ENCODE measurements around the gene PPP1R13L. TPM values are rescaled to one million over a fixed set of nuclear protein-coding genes. Genes with fewer than 3 reads are reported as not detected.
A peak's percentile ranks its signal among the peaks of the same experiment; 100 is the strongest.

Gene PPP1R13L
- total and polyA plus RNA-seq, 4 donors = 14.0 to 37.3 (median 33.0) TPM

DNA sequence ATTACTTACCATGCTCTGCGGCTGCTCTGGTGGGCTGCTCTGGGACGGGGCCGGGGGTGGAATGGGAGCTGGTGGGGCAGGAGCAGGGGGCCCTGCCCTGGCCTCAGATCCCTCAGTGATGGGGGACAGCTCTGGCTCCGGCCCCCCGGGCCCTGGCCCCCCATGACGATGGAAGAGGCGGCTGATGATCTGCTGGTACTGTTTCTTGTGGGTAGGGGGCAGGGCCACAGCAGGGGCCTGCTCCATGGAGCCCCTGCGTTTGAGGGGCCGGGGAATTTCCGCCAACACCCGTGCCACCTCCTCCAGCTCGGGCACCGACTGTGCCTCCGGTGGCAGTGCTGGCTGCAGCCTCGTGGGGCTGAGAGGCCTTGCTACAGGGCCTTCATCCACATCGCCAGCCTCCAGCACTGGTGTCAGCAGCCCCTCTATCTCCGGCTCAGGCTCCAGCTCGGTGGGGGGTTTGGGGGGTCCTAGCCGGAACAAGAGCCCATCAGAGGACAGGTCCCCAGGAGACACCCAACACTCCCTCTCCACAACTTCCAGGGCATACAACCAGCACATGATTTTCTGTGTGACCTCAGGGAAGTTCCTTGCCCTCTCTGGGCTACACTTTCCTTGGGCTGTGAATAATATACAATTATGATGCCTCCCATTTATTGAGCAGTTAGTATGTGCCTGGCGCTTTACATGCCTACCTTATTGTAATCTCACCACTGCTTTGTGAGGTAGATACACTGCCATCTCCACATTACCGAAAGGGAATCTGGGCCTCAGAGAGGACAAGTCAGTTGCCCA is 12.8 kb downstream of the PPP1R13L start:
- no peaks in the 10 kb centered on the region for H3K4me1 ChIP-seq (ENCODE audit: control insufficient read depth in 5 of 5, insufficient read depth in 5 of 5, low read length in 5 of 5)
- H3K27ac ChIP-seq (ENCODE audit: low read depth in 1 of 2, low read length in 1 of 2) = no peak overlapping the region
- TF ChIP-seq, protein P1, sequence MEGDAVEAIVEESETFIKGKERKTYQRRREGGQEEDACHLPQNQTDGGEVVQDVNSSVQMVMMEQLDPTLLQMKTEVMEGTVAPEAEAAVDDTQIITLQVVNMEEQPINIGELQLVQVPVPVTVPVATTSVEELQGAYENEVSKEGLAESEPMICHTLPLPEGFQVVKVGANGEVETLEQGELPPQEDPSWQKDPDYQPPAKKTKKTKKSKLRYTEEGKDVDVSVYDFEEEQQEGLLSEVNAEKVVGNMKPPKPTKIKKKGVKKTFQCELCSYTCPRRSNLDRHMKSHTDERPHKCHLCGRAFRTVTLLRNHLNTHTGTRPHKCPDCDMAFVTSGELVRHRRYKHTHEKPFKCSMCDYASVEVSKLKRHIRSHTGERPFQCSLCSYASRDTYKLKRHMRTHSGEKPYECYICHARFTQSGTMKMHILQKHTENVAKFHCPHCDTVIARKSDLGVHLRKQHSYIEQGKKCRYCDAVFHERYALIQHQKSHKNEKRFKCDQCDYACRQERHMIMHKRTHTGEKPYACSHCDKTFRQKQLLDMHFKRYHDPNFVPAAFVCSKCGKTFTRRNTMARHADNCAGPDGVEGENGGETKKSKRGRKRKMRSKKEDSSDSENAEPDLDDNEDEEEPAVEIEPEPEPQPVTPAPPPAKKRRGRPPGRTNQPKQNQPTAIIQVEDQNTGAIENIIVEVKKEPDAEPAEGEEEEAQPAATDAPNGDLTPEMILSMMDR (IDR thresholded peaks at IDR 0.05; ENCODE audit: control extremely low read depth, extremely low read depth) = no peak
- H3K4me3 ChIP-seq = no peak overlapping the region
- DNase-seq = no peak
- 95% methylated on average over 21 of the region's 21 CpGs for WGBS, 2 donors
- no peak overlapping the region for H3K9ac ChIP-seq (ENCODE audit: insufficient read depth in 1 of 2, low read length in 2 of 2)
- ATAC-seq (ENCODE audit: insufficient read depth, low FRiP score) = no peak
- H3K9me3 ChIP-seq (ENCODE audit: control insufficient read depth in 4 of 4, insufficient read depth in 3 of 4, low read length in 3 of 4) = peaks cover 0 to 3% (median 0%) of the 10 kb centered on the region in 4 donors
- peaks cover 0 to 30% (median 5%) of the 10 kb centered on the region in 4 donors for H3K36me3 ChIP-seq (ENCODE audit: control insufficient read depth in 4 of 4, insufficient read depth in 4 of 4, low read length in 4 of 4)
- peaks cover 0 to 9% (median 6%) of the 10 kb centered on the region in 3 donors for H3K27me3 ChIP-seq (ENCODE audit: control insufficient read depth in 3 of 3, insufficient read depth in 3 of 3, low read length in 2 of 3)

DNA sequence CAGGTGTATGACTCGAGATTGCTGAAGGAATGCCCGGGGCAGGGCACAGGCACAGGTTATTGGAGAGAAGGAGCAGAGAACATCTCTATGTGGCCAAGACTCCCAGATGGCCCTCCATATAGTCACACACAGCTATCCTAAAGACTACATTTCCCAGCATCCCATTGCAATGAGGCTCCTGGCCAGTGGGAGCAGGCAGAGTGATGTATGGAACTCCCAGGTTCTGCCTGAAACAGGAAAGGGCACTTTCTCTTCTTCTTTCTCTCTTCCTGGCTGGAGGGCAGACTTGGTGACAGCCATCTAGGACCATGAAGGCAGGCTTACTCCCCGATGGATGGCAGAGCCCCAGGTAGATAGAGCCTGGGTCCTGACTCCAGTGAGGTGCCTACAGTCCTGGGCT is 13.5 kb downstream of the PPP1R13L start:
- Histone ChIP-seq H3K4me3 (no peak overlapping the region), H3K27me3 (ENCODE audit: control insufficient read depth in 3 of 3, insufficient read depth in 3 of 3, low read length in 2 of 3) (peaks cover 0 to 14% (median 4%) of the 10 kb centered on the region in 3 donors), H3K4me1 (ENCODE audit: control insufficient read depth in 5 of 5, insufficient read depth in 5 of 5, low read length in 5 of 5) (no peaks in the 10 kb centered on the region), H3K9me3 (ENCODE audit: control insufficient read depth in 4 of 4, insufficient read depth in 3 of 4, low read length in 3 of 4) (peaks cover 0 to 3% (median 0%) of the 10 kb centered on the region in 4 donors), H3K27ac (ENCODE audit: low read depth in 1 of 2, low read length in 1 of 2) (no peak overlapping the region), H3K36me3 (ENCODE audit: control insufficient read depth in 4 of 4, insufficient read depth in 4 of 4, low read length in 4 of 4) (peaks cover 0 to 23% (median 3%) of the 10 kb centered on the region in 4 donors), H3K9ac (ENCODE audit: insufficient read depth in 1 of 2, low read length in 2 of 2) (no peak overlapping the region)
- DNase-seq = no peak
- 80 to 87% methylated on average over 3 of the region's 3 CpGs for WGBS, 2 donors
- TF ChIP-seq, protein P1 (IDR thresholded peaks at IDR 0.05; ENCODE audit: control extremely low read depth, extremely low read depth) = no peak
- no peak for ATAC-seq (ENCODE audit: insufficient read depth, low FRiP score)

DNA sequence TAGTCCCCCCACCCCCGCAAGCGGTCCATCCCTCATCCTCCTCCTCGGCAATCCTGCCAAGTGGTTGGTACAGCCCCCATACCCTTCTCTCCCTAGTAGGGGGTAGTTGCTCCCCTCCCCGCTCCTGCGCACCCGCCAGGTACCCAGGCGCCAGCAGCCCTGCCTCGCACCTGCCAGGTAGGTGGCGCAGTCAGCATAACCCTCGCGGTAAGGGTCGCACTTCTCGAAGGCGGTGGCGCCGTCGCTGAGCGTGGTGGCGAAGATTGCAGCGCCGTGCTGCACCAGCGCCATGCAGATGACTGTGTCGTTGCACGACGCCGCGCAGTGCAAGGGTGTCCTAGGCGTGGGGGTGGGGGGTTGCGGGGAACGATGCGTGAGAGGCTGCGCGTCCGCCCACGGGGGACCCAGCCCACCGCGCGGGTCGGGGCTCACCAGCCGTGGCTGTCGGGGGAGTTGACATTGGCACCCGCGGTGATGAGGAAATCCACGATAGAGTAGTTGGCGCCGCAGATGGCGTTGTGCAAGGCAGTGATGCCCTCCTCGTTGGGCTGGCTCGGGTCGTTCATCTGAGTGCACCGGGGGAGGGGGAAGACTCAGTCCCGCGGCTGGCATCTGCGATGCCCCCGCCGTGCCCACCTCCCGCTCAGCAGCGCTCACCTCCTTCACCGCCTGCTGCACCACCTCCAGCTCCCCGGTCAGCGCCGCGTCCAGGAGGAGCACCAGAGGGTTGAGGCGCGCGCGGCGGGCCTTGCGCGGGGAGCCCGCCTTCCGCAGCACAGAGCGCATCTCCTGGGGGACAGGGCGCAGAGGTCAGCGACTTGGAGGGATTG is 19.3 kb downstream of the PPP1R13L start:
- ATAC-seq (ENCODE audit: insufficient read depth, low FRiP score) (peak; percentile 44), DNase-seq (no peak)
- H3K9ac ChIP-seq (ENCODE audit: insufficient read depth in 1 of 2, low read length in 2 of 2) = no peak overlapping the region
- H3K9me3 ChIP-seq (ENCODE audit: control insufficient read depth in 4 of 4, insufficient read depth in 3 of 4, low read length in 3 of 4) = no peaks in the 10 kb centered on the region
- no peak overlapping the region for H3K27ac ChIP-seq (ENCODE audit: low read depth in 1 of 2, low read length in 1 of 2)
- H3K4me1 ChIP-seq (ENCODE audit: control insufficient read depth in 5 of 5, insufficient read depth in 5 of 5, low read length in 5 of 5) = peaks cover 0 to 8% (median 0%) of the 10 kb centered on the region in 5 donors
- H3K27me3 ChIP-seq (ENCODE audit: control insufficient read depth in 3 of 3, insufficient read depth in 3 of 3, low read length in 2 of 3) = peaks cover 0 to 23% (median 10%) of the 10 kb centered on the region in 3 donors
- TF ChIP-seq, protein P1 (IDR thresholded peaks at IDR 0.05; ENCODE audit: control extremely low read depth, extremely low read depth) = no peak
- H3K4me3 ChIP-seq = no peak overlapping the region
- no peaks in the 10 kb centered on the region for H3K36me3 ChIP-seq (ENCODE audit: control insufficient read depth in 4 of 4, insufficient read depth in 4 of 4, low read length in 4 of 4)
- WGBS, 2 donors = 9 to 12% methylated on average over 73 to 75 of the region's 75 CpGs

Measured in lung (tissue), 12 donors.